Measurements from ENCODE around the gene ERN2. TPM values are rescaled to one million over a fixed set of nuclear protein-coding genes. Genes with fewer than 3 reads are reported as not detected.

ERN2 gene
- polyA plus RNA-seq, 1 donor, result not detected

DNA sequence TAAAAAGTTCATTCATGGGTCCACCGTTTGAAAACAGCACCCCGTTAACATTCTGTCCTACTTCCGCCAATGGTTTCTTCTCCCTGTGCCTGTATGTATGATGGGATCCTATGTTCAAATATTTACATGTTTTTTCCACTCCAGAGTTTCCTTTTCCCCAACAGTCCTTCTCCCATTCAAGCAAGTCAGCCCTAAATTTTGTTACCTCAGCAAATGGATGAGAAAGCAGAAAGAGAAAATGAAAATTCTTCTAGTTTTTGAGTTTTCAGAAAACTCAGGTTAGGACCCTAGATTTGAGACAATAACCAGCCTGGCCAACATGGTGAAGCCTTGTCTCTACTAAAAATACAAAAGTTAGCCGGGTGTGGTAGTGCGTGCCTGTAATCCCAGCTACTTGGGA, 3.5 kb upstream of the ERN2 start:
- DNase-seq, result no peak

DNA sequence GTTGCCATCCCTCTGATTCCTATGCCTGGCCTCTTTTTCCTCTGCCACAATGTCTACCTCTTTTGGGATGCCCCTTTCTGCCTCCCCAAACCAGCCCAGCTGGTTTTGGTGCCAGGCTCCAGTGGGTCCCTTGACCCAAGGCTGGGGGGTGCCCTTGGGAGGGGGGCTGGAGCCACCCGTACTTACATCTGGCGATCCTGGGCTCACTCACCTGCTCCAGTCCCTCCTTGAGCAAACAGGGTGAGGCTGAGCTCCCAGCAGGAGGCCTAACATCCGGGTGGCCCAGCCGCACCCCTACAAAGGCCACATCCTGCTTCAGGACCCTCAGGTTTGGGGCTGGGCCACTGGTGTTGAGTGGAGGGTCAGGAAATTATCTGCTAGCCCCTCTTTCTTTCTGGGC, 1.2 kb downstream of the ERN2 start:
- no peak for DNase-seq

DNA sequence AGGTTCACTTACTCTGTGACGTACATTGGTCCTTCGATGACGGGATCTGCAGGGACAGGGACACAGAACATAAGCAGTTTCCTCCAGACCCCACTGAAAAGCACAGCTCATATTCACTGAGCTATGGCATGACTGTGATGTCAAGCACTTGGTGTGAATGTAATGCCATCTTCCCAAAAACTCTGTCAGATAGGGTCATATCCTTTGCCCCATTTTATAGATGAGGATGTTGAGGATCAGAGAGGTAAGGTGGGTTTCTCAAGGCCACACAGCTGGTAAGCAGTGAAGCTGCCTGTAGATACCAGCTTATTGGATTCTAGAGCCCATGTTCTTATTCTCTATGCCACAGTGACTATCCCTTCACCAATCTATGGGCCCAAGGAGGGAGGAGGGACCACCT, 2.5 kb downstream of the ERN2 start:
- no peak for DNase-seq

DNA sequence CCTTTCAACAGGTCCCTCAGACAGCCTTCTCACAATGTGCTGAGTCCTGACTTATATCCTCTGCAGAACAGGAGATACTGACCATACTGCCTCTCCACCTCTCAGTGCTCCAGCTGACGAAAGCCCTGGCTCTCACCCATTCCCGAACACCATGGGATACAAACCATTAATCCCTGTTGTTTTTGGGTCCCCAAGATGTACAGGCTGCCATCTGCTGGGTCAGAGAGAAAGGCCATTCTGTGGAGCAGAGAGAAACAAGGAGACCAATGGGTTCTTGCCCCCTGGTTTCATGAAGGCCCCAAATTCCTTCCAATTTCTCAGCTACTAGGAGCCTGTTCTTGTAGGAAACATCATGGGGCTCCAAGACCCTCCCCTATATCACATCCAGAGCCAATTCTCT, 3.0 kb downstream of the ERN2 start:
- DNase-seq, result no peak

DNA sequence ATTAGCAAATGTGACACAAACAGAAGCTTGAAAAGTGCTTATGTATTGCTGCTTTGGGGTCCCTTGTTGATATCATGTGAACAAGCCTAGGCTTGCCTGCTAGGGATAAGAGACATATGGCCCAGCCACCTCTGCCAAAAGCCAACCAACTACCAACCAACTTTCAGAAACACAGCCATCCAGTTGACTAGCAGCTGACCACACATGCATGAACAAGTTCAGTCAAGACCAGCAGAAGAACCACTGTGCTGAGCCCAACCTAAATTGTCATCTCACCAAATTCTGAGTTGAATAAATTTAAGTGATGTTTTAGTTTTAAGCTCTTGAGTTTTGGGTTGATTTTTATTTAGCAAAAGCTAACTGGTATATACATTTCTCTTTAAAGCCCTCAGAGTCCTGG, 3.5 kb downstream of the ERN2 start:
- DNase-seq, result no peak

DNA sequence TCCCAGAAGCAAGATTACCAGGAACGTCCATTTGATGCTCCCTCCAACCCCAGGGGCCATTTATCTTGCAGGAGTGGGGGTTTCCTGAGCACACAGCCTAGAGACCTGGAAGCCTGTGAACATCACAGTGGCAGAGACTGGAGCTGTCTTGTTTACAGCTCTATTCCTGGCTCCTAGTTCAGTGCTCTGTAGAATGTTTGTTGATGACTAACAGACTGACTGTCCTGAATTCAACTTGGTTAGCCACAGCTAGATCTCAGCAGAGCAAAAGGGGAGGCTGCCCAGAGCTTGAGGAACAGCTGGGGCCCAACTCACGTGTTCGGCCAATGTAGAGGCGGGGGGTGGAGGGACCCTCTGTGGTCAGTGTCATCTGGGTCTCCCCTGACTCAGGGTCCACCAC, 6.6 kb downstream of the ERN2 start:
- no peak for DNase-seq

- no peak for DNase-seq
Observed at GRCh38 chr16:23705517-23705902, 7.5 kb downstream of the ERN2 start.

GRCh38 chr16:23704772-23705516, 8.1 kb downstream of the ERN2 start:
- DNase-seq, result no peak

DNA sequence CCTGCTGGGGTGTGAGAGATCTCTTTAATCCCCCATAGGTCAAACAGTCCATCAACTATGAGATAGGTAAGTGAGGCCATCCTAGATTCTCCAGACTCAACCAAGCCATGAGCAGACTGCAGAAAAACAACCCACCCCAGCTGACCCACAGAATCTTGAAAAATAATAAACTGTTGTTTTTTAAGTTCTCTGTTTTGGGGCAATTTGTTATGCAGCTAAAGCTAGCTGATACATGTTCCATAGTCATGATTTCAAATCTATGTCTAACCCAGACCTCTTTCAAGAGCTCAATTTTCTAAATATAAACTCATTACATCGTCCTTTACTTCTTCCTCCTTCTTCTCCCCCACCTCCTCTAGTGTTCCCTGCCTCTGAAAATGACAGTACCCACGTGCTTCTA, 10.1 kb downstream of the ERN2 start:
- DNase-seq, result no peak

GRCh38 chr16:23701045-23701444, 12.0 kb downstream of the ERN2 start:
- DNase-seq, result no peak

GRCh38 chr16:23700509-23700908, 12.5 kb downstream of the ERN2 start:
- no peak for DNase-seq

DNA sequence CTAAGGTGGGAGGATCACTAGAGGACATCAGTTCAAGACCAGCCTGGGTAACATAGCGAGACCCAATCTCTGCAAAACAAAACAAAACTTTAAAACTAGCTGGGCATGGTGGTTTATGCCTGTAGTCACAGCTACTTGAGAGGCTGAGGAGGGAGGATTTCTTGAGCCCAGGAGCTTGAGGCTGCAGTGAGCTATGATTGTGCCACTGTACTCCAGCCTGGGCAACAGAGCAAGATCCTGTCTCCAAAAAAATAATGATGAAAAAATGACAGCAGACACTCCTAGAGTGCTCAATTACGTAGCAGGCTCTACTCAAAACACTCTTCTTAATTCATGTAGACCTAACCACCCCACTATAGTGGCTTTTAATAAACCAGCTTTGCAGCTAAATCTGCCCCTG, 12.9 kb downstream of the ERN2 start:
- DNase-seq, result no peak

- DNase-seq, result no peak
Observed at GRCh38 chr16:23699100-23699499, 13.9 kb downstream of the ERN2 start.

DNA sequence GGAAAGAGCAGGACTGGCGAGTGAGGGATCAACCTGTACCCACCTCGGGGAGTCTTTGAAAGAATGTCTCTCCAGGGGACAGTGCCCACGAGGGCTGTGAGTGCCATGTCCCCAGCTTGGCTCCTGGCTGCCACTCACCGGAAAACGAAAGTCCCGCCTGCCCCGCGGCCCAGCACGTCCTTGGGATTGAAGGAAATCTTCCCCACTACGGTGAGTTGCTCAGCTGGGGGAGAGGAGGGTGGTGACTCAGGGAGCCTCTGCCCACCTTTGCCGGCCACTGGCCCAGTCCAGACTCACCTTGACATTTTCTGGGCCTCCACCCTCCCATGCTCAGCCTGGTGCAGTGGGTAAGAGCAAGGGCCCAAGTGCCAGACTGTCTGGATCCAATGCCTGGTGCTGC, 17.3 kb downstream of the ERN2 start:
- DNase-seq, result no peak

- DNase-seq, result peak; percentile 15
Observed at GRCh38 chr16:23694644-23695373, 18.2 kb downstream of the ERN2 start.

DNA sequence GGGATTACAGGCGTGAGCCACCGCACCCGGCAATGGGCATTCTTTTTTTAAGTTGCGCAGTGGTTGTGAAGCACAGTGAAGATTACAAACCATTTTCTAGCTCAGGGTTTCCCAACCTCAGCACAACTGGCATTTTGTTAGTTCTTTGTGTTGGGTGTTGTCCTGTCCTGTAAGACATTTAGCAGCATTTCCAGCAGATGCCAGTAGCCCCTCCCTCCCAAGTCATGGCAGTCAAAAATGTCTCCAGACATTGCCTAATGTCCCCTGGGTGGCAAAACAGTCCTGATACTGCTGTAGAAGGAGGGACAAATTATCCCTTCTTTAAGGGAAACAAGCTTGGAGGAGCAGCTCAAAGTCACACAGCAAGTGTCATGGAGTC, 18.8 kb downstream of the ERN2 start:
- no peak for DNase-seq

DNA sequence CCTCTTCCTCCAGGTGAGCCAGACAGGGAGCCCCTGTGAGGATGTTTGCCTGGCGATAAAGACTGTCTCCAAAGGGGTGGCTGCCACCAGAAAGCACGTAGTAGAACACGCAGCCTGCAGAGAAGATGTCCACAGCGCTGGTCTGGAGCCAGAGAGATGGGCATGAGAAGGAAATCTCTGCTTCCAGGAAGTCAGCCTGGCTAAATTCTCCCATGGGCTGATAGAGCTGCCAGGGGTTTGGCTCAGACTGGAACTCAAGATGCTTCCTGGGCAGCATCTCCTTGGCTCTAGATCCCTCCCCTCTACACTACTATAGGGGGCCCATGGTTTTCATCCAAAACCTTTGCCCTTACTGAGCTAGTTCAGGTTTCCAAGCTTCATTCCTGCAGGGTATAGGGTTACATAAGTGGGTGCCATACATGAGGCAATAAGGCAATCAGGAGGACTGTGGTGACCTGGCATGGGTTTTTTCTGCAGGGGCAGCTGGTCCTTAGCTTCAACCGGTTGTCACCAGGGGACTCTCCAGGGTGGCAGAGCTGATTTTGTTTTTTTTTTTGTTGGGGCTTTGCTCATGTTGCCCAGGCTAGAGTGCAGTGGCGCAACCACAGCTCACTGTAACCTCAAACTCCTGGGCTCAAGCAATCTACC, 20.7 kb downstream of the ERN2 start:
- no peak for DNase-seq

DNA sequence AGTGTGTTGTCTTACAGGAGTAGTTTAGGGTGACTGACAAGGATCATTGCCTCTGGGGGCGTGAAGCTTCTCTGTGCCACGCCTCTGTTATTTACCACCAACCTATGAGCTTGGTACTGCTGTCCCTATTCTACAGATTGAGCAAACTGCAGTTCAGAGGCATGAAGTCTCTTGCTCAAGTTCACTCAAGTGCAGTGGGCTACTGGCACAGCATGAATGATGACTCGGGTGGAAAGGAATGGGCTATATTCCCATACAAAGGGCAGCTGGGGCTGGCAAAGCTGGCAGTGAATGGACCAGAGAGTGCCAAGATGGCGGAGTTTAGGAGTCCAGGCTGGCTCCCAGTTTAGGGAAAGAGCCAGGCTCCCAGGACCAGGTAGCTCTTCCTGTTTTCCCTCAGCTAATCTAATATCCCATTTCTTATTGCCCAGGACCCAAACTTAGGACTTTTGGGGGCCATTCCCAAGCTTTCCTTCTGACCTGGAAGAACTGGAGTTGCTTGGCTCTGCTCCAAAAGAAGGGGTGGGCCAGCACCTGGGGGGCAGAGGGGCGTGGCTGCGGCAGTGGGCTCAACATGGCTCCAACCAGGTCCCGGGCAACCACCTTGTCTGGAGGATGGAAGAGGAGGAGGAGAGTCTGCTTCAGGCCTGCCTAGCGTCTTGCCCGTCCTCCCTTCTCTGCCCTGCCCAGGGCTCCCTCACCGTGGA, 21.4 kb downstream of the ERN2 start:
- no peak for DNase-seq

- DNase-seq, result no peak
Observed at GRCh38 chr16:23690771-23691482, 22.1 kb downstream of the ERN2 start.

DNA sequence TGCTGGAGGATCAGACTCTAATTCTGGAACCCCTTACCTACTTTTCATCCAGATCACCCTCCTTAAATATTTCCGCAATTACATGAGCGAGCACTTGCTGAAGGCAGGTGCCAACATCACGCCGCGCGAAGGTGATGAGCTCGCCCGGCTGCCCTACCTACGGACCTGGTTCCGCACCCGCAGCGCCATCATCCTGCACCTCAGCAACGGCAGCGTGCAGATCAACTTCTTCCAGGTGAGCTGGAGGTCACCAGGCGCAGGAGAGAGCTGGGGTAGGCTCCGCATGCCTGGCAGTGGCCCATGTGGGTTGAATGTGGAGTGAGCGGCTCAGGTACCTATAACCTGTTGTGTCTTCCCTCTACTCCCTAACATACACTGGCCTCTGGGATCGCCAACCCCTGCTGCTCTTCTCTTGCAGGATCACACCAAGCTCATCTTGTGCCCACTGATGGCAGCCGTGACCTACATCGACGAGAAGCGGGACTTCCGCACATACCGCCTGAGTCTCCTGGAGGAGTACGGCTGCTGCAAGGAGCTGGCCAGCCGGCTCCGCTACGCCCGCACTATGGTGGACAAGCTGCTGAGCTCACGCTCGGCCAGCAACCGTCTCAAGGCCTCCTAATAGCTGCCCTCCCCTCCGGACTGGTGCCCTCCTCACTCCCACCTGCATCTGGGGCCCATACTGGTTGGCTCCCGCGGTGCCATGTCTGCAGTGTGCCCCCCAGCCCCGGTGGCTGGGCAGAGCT, 23.4 kb downstream of the ERN2 start:
- DNase-seq, result no peak

GRCh38 chr16:23687034-23687808, 25.8 kb downstream of the ERN2 start:
- no peak for DNase-seq

Data from hindlimb muscle (tissue), 1 donor.